B cell (primary cell): ENCODE results near the gene CGNL1.

ENCODE experiments used
- EZH2 ChIP-seq: IDR thresholded peaks from 2 replicates; pipeline ENCODE4 v1.6.1; 2012; ENCODE audit warnings: borderline replicate concordance, low read depth, mild to moderate bottlenecking, moderate library complexity, low read length; ENCODE audit not compliant: insufficient read depth, poor library complexity, severe bottlenecking
- TF ChIP-seq, protein P1 (sequence below): fragments of 200-600 bp; IDR thresholded peaks from one replicate; pipeline ENCODE4 v1.8.0; 2022; ENCODE audit warnings: antibody characterized with exemption, mild to moderate bottlenecking

GRCh38 chr15:57382215-57382614 lies 5.9 kb downstream of the CGNL1 start:
- TF ChIP-seq, protein P1, sequence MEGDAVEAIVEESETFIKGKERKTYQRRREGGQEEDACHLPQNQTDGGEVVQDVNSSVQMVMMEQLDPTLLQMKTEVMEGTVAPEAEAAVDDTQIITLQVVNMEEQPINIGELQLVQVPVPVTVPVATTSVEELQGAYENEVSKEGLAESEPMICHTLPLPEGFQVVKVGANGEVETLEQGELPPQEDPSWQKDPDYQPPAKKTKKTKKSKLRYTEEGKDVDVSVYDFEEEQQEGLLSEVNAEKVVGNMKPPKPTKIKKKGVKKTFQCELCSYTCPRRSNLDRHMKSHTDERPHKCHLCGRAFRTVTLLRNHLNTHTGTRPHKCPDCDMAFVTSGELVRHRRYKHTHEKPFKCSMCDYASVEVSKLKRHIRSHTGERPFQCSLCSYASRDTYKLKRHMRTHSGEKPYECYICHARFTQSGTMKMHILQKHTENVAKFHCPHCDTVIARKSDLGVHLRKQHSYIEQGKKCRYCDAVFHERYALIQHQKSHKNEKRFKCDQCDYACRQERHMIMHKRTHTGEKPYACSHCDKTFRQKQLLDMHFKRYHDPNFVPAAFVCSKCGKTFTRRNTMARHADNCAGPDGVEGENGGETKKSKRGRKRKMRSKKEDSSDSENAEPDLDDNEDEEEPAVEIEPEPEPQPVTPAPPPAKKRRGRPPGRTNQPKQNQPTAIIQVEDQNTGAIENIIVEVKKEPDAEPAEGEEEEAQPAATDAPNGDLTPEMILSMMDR = no peak
- TF ChIP-seq EZH2 = no peak
